RWPE1 (cell line): ENCODE results near the gene PTPRE.

ENCODE experiments used
- CTCF ChIA-PET: fragments of 350-600 bp; sonication (Branson Sonifier 250); formaldehyde crosslinking; extraction: SDS; loops from one replicate; lab custom pipeline; 2021; lab: Yijun Ruan, JAX
- POLR2A ChIA-PET: fragments of 400-600 bp; formaldehyde crosslinking; extraction: SDS; loops from one replicate; lab custom pipeline; 2020; ENCODE audit warnings: antibody characterized with exemption; ENCODE audit not compliant: low non-redundant PET; lab: Yijun Ruan, JAX
- DNase-seq: peaks from one replicate; pipeline ENCODE4 v3.0.0; 2012; ENCODE audit warnings: low spot score
- H3K27ac ChIP-seq: fragments of 450-650 bp; 2 replicates; pipeline ENCODE4 v1.5.1; 2017
- CTCF ChIP-seq: fragments of 450-650 bp; conservative IDR thresholded peaks from 2 replicates; pipeline ENCODE4 v1.5.1; 2017; ENCODE audit warnings: low read depth, mild to moderate bottlenecking

The PTPRE gene

GRCh38 chr10:127925471-127926207, 18.7 kb downstream of the PTPRE start:
- TF ChIP-seq CTCF: no peak
- no peak for DNase-seq
- CTCF ChIA-PET: interaction anchor here (1.3 to 3.2 kb wide), 2 partner anchors 19 to 20 kb away, joined by 3 to 8 read pairs; partner anchors contain the start of gene PTPRE
- POLR2A ChIA-PET: no interaction called here
- no peak overlapping the region for H3K27ac ChIP-seq

GRCh38 chr10:127926455-127926854, 19.6 kb downstream of the PTPRE start:
- H3K27ac ChIP-seq: no peak overlapping the region
- ChIA-PET POLR2A (interaction anchor here (0.7 kb wide), 1 partner anchor 45 kb away, joined by 6 read pairs; no protein-coding TSS in a partner anchor), CTCF (no interaction called here)
- no peak for DNase-seq
- TF ChIP-seq CTCF: no peak

GRCh38 chr10:127928021-127928806, 21.3 kb downstream of the PTPRE start:
- CTCF ChIA-PET: interaction anchor here (0.6 to 1.1 kb wide), 2 partner anchors 21 to 135 kb away, joined by 3 read pairs; partner anchors contain the start of gene PTPRE
- POLR2A ChIA-PET: no interaction called here
- TF ChIP-seq CTCF: no peak
- H3K27ac ChIP-seq: no peak overlapping the region
- DNase-seq: no peak

GRCh38 chr10:127932521-127933270, 25.8 kb downstream of the PTPRE start:
- no peak for DNase-seq
- no peak overlapping the region; the same call in 1 of the 2 replicates for H3K27ac ChIP-seq
- ChIA-PET POLR2A (no interaction called here), CTCF (interaction anchor here (1.0 kb wide), 1 partner anchor 79 kb away, joined by 5 read pairs; no protein-coding TSS in a partner anchor)
- TF ChIP-seq CTCF: no peak

- ChIA-PET POLR2A (no interaction called here), CTCF (no interaction called here)
- H3K27ac ChIP-seq: no peak overlapping the region
- TF ChIP-seq CTCF: no peak
- no peak for DNase-seq
Measured at GRCh38 chr10:127933271-127933670, 26.4 kb downstream of the PTPRE start.

GRCh38 chr10:127934383-127934782, 27.5 kb downstream of the PTPRE start:
- TF ChIP-seq CTCF: no peak
- no peak for DNase-seq
- POLR2A ChIA-PET: no interaction called here
- no peak overlapping the region for H3K27ac ChIP-seq
- CTCF ChIA-PET: interaction anchor here (0.7 to 3.1 kb wide), 2 partner anchors 77 to 134 kb away, joined by 3 to 12 read pairs; no protein-coding TSS in a partner anchor
